ENCODE results near the gene FXYD5. TPM values are rescaled to one million over a fixed set of nuclear protein-coding genes. Genes with fewer than 3 reads are reported as not detected.

Gene FXYD5
- total RNA-seq, 2 experiments from 2014 or later, result 587 to 615 TPM

GRCh38 chr19:35135389-35135909 is 19.1 kb upstream of the FXYD5 start:
- no peak overlapping the region for H3K4me3 ChIP-seq (ENCODE audit: low read length)
- H3K27ac ChIP-seq (ENCODE audit: low read depth in 1 of 2, low read length in 2 of 2), result no peak overlapping the region
- DNase-seq, result peak in 13 of 14 experiments; percentile 42 to 81 (median 58)
- ChIA-PET POLR2A (interaction anchor here (0.8 to 1.1 kb wide), 2 partner anchors 10 to 76 kb away, joined by 3 read pairs; no protein-coding TSS in a partner anchor), CTCF (interaction anchor here (0.7 to 2.2 kb wide), 4 partner anchors 22 to 375 kb away, joined by 3 to 10 read pairs (median 4); no protein-coding TSS in a partner anchor)
- peak; percentile 58 for TF ChIP-seq CTCF (IDR thresholded peaks at IDR 0.05)
- H3K9me3 ChIP-seq (ENCODE audit: control insufficient read depth in 1 of 2, insufficient read depth in 1 of 2, low read length in 2 of 2), result no peaks in the 10 kb centered on the region
- H3K27me3 ChIP-seq (ENCODE audit: control insufficient read depth in 1 of 2, insufficient read depth in 2 of 2, low read length in 2 of 2), result no peaks in the 10 kb centered on the region
- H3K9me3 Mint-ChIP-seq, result no peaks in the 10 kb centered on the region
- peaks cover 8% of the 10 kb centered on the region for H3K4me1 Mint-ChIP-seq (ENCODE audit: low read depth)
- no peaks in the 10 kb centered on the region for H3K27me3 Mint-ChIP-seq
- H3K36me3 Mint-ChIP-seq (ENCODE audit: low read depth), result no peaks in the 10 kb centered on the region
- peak overlapping the region; percentile 13 for H3K27ac Mint-ChIP-seq
- intact Hi-C loops (cut with DNase I, micrococcal nuclease), result loop anchor here in 1 of 2 experiments (2.0 kb wide), 1 partner anchor 21 kb away; the partner anchor contains the start of gene FXYD3
- peak; percentile 92 for ATAC-seq (ENCODE audit: poor library complexity)
- peaks cover 13% of the 10 kb centered on the region for H3K4me1 ChIP-seq (ENCODE audit: insufficient read depth, low read length)
- H3K4me3 Mint-ChIP-seq, result no peak overlapping the region
- H3K36me3 ChIP-seq (ENCODE audit: insufficient read depth, low read length), result no peaks in the 10 kb centered on the region

- POLR2A ChIA-PET, result interaction anchor here (0.8 to 1.1 kb wide), 2 partner anchors 11 to 75 kb away, joined by 3 read pairs; no protein-coding TSS in a partner anchor
- DNase-seq (no peak), ATAC-seq (ENCODE audit: poor library complexity) (no peak)
- Mint-ChIP-seq H3K4me1 (ENCODE audit: low read depth) (peaks cover 15% of the 10 kb centered on the region), H3K27ac (no peak overlapping the region), H3K27me3 (no peaks in the 10 kb centered on the region), H3K36me3 (ENCODE audit: low read depth) (no peaks in the 10 kb centered on the region), H3K4me3 (no peak overlapping the region), H3K9me3 (no peaks in the 10 kb centered on the region)
- H3K27me3 ChIP-seq (ENCODE audit: control insufficient read depth in 1 of 2, insufficient read depth in 2 of 2, low read length in 2 of 2), result no peaks in the 10 kb centered on the region
- peaks cover 20% of the 10 kb centered on the region for H3K4me1 ChIP-seq (ENCODE audit: insufficient read depth, low read length)
- no peak for TF ChIP-seq CTCF (IDR thresholded peaks at IDR 0.05)
- intact Hi-C loops (cut with DNase I, micrococcal nuclease), result no loop called here
- no peak overlapping the region for H3K4me3 ChIP-seq (ENCODE audit: low read length)
- H3K9me3 ChIP-seq (ENCODE audit: control insufficient read depth in 1 of 2, insufficient read depth in 1 of 2, low read length in 2 of 2), result no peaks in the 10 kb centered on the region
- H3K36me3 ChIP-seq (ENCODE audit: insufficient read depth, low read length), result no peaks in the 10 kb centered on the region
- no peak overlapping the region for H3K27ac ChIP-seq (ENCODE audit: low read depth in 1 of 2, low read length in 2 of 2)
- CTCF ChIA-PET, result interaction anchor here (1.2 to 2.2 kb wide), 2 partner anchors 69 to 374 kb away, joined by 4 to 10 read pairs; no protein-coding TSS in a partner anchor
These were observed 18.3 kb upstream of the FXYD5 start for GRCh38 chr19:35136231-35136630.

- ChIA-PET POLR2A (no interaction called here), CTCF (interaction anchor here (1.5 kb wide), 1 partner anchor 16 kb away, joined by 3 read pairs; no protein-coding TSS in a partner anchor)
- Mint-ChIP-seq H3K27me3 (no peaks in the 10 kb centered on the region), H3K9me3 (no peaks in the 10 kb centered on the region), H3K27ac (no peak overlapping the region), H3K4me3 (no peak overlapping the region), H3K36me3 (ENCODE audit: low read depth) (no peaks in the 10 kb centered on the region), H3K4me1 (ENCODE audit: low read depth) (peaks cover 24% of the 10 kb centered on the region)
- no peak for TF ChIP-seq CTCF (IDR thresholded peaks at IDR 0.05)
- ATAC-seq (ENCODE audit: poor library complexity), result no peak
- intact Hi-C loops (cut with DNase I, micrococcal nuclease), result no loop called here
- Histone ChIP-seq H3K4me3 (ENCODE audit: low read length) (no peak overlapping the region), H3K4me1 (ENCODE audit: insufficient read depth, low read length) (peaks cover 29% of the 10 kb centered on the region), H3K27me3 (ENCODE audit: control insufficient read depth in 1 of 2, insufficient read depth in 2 of 2, low read length in 2 of 2) (no peaks in the 10 kb centered on the region), H3K27ac (ENCODE audit: low read depth in 1 of 2, low read length in 2 of 2) (no peak overlapping the region), H3K9me3 (ENCODE audit: control insufficient read depth in 1 of 2, insufficient read depth in 1 of 2, low read length in 2 of 2) (no peaks in the 10 kb centered on the region), H3K36me3 (ENCODE audit: insufficient read depth, low read length) (no peaks in the 10 kb centered on the region)
- no peak for DNase-seq
These were observed 17.4 kb upstream of the FXYD5 start for GRCh38 chr19:35136977-35137702.

All from CD4-positive, alpha-beta T cell (primary cell).